ENCODE data around the gene EME2. TPM values are rescaled to one million over a fixed set of nuclear protein-coding genes. Genes with fewer than 3 reads are reported as not detected.
A peak's percentile ranks its signal among the peaks of the same experiment; 100 is the strongest.

The EME2 gene
- polyA plus RNA-seq (2013): 3.6 and 4.3 TPM in 2 replicates

GRCh38 chr16:1772362-1772907 lies at the start of gene EME2:
TSS of gene EME2 (plus strand) at chr16:1772810. CDS start at chr16:1773228, 418 bp downstream.
- DNase-seq: peak in 1 of 2 donors; percentile 35
- Histone ChIP-seq H2BK5ac (ENCODE audit: low read depth, low read length, poor library complexity) (peak within 1 kb of the TSS; percentile 90), H4K12ac (ENCODE audit: low read depth, low read length) (peak within 1 kb of the TSS; percentile 91), H3K4me2 (ENCODE audit: low read length) (peak within 1 kb of the TSS; percentile 94), H3K9me3 (ENCODE audit: insufficient read depth, low read depth, low read length) (peaks cover 2% of the 10 kb centered on the region), H3K14ac (ENCODE audit: low read length) (peak within 1 kb of the TSS; percentile 92), H3K79me2 (ENCODE audit: control insufficient read depth, insufficient read depth, low read length, poor library complexity) (peaks cover 15% of the 10 kb centered on the region), H3K4ac (ENCODE audit: low read depth, low read length) (peak within 1 kb of the TSS; percentile 76), H3K9ac (ENCODE audit: low read length) (peak within 1 kb of the TSS; percentile 89), H4K8ac (ENCODE audit: low read depth, low read length) (peak within 1 kb of the TSS; percentile 97), H3K79me1 (ENCODE audit: low read length) (peaks cover 22% of the 10 kb centered on the region), H3K36me3 (ENCODE audit: control insufficient read depth in 1 of 2, insufficient read depth in 2 of 2, low read length in 2 of 2) (peaks cover 46 to 52% of the 10 kb centered on the region in 2 experiments), H2BK120ac (ENCODE audit: insufficient read depth, low read length, poor library complexity) (peak within 1 kb of the TSS; percentile 91), H3K23ac (ENCODE audit: low read length) (no peak within 1 kb of the TSS), H2BK12ac (ENCODE audit: low read length) (peak within 1 kb of the TSS; percentile 51), H3K18ac (ENCODE audit: low read length) (peak within 1 kb of the TSS; percentile 92), H3K4me3 (ENCODE audit: low read depth, low read length) (peak within 1 kb of the TSS; percentile 95), H3K27ac (ENCODE audit: low read depth, low read length) (peak within 1 kb of the TSS; percentile 90), H3K27me3 (ENCODE audit: insufficient read depth, low read length) (no peaks in the 10 kb centered on the region), H2AK5ac (ENCODE audit: low read length) (peak within 1 kb of the TSS; percentile 92), H4K91ac (ENCODE audit: low read depth, low read length) (peak within 1 kb of the TSS; percentile 95), H3K4me1 (ENCODE audit: control insufficient read depth in 1 of 2, insufficient read depth in 2 of 2, low read length in 2 of 2) (peaks cover 10 to 18% of the 10 kb centered on the region in 2 experiments), H2AFZ (ENCODE audit: insufficient read depth, low read length, poor library complexity) (peak within 1 kb of the TSS; percentile 89)
- WGBS (ENCODE audit: extremely low coverage, insufficient coverage, insufficient read length): no CpG with 5 or more reads among the region's 53 CpGs

GRCh38 chr16:1723450-1724147 lies 49.0 kb upstream of the EME2 start:
- H3K9me3 ChIP-seq (ENCODE audit: insufficient read depth, low read depth, low read length): peaks cover 2% of the 10 kb centered on the region
- no peak overlapping the region for H3K27ac ChIP-seq (ENCODE audit: low read depth, low read length)
- H2BK5ac ChIP-seq (ENCODE audit: low read depth, low read length, poor library complexity): no peak overlapping the region
- H2BK120ac ChIP-seq (ENCODE audit: insufficient read depth, low read length, poor library complexity): no peak overlapping the region
- H3K79me1 ChIP-seq (ENCODE audit: low read length): peaks cover 2% of the 10 kb centered on the region
- H3K27me3 ChIP-seq (ENCODE audit: insufficient read depth, low read length): no peaks in the 10 kb centered on the region
- peaks cover 24 to 25% of the 10 kb centered on the region in 2 experiments for H3K36me3 ChIP-seq (ENCODE audit: control insufficient read depth in 1 of 2, insufficient read depth in 2 of 2, low read length in 2 of 2)
- WGBS (ENCODE audit: extremely low coverage, insufficient coverage, insufficient read length): no CpG with 5 or more reads among the region's 6 CpGs
- H3K4me3 ChIP-seq (ENCODE audit: low read depth, low read length): no peak overlapping the region
- no peak overlapping the region for H4K91ac ChIP-seq (ENCODE audit: low read depth, low read length)
- H4K12ac ChIP-seq (ENCODE audit: low read depth, low read length): no peak overlapping the region
- no peaks in the 10 kb centered on the region for H3K79me2 ChIP-seq (ENCODE audit: control insufficient read depth, insufficient read depth, low read length, poor library complexity)
- no peak overlapping the region for H3K14ac ChIP-seq (ENCODE audit: low read length)
- no peak overlapping the region for H3K23ac ChIP-seq (ENCODE audit: low read length)
- H2AK5ac ChIP-seq (ENCODE audit: low read length): no peak overlapping the region
- H4K8ac ChIP-seq (ENCODE audit: low read depth, low read length): no peak overlapping the region
- no peak overlapping the region for H3K4ac ChIP-seq (ENCODE audit: low read depth, low read length)
- no peak overlapping the region for H2BK12ac ChIP-seq (ENCODE audit: low read length)
- H3K9ac ChIP-seq (ENCODE audit: low read length): no peak overlapping the region
- peak; percentile 40 to 83 for DNase-seq
- H3K18ac ChIP-seq (ENCODE audit: low read length): no peak overlapping the region
- no peak overlapping the region for H3K4me2 ChIP-seq (ENCODE audit: low read length)
- no peak overlapping the region for H2AFZ ChIP-seq (ENCODE audit: insufficient read depth, low read length, poor library complexity)
- H3K4me1 ChIP-seq (ENCODE audit: control insufficient read depth in 1 of 2, insufficient read depth in 2 of 2, low read length in 2 of 2): peaks cover 0 to 6% of the 10 kb centered on the region in 2 experiments

GRCh38 chr16:1724491-1724890 lies 48.1 kb upstream of the EME2 start:
- no CpG with 5 or more reads among the region's 12 CpGs for WGBS (ENCODE audit: extremely low coverage, insufficient coverage, insufficient read length)
- no peak overlapping the region for H2BK120ac ChIP-seq (ENCODE audit: insufficient read depth, low read length, poor library complexity)
- H3K79me1 ChIP-seq (ENCODE audit: low read length): peaks cover 2% of the 10 kb centered on the region
- H3K18ac ChIP-seq (ENCODE audit: low read length): no peak overlapping the region
- no peak overlapping the region for H2AK5ac ChIP-seq (ENCODE audit: low read length)
- H3K9me3 ChIP-seq (ENCODE audit: insufficient read depth, low read depth, low read length): peaks cover 2% of the 10 kb centered on the region
- peaks cover 33% of the 10 kb centered on the region in 2 experiments for H3K36me3 ChIP-seq (ENCODE audit: control insufficient read depth in 1 of 2, insufficient read depth in 2 of 2, low read length in 2 of 2)
- H3K4ac ChIP-seq (ENCODE audit: low read depth, low read length): no peak overlapping the region
- H3K27me3 ChIP-seq (ENCODE audit: insufficient read depth, low read length): no peaks in the 10 kb centered on the region
- H2BK12ac ChIP-seq (ENCODE audit: low read length): no peak overlapping the region
- no peaks in the 10 kb centered on the region for H3K79me2 ChIP-seq (ENCODE audit: control insufficient read depth, insufficient read depth, low read length, poor library complexity)
- no peak overlapping the region for H3K4me3 ChIP-seq (ENCODE audit: low read depth, low read length)
- H3K4me2 ChIP-seq (ENCODE audit: low read length): no peak overlapping the region
- H3K4me1 ChIP-seq (ENCODE audit: control insufficient read depth in 1 of 2, insufficient read depth in 2 of 2, low read length in 2 of 2): peaks cover 0 to 6% of the 10 kb centered on the region in 2 experiments
- no peak overlapping the region for H2BK5ac ChIP-seq (ENCODE audit: low read depth, low read length, poor library complexity)
- no peak overlapping the region for H3K9ac ChIP-seq (ENCODE audit: low read length)
- H3K14ac ChIP-seq (ENCODE audit: low read length): no peak overlapping the region
- H3K27ac ChIP-seq (ENCODE audit: low read depth, low read length): no peak overlapping the region
- H4K8ac ChIP-seq (ENCODE audit: low read depth, low read length): no peak overlapping the region
- no peak overlapping the region for H3K23ac ChIP-seq (ENCODE audit: low read length)
- H4K12ac ChIP-seq (ENCODE audit: low read depth, low read length): no peak overlapping the region
- no peak for DNase-seq
- no peak overlapping the region for H4K91ac ChIP-seq (ENCODE audit: low read depth, low read length)
- H2AFZ ChIP-seq (ENCODE audit: insufficient read depth, low read length, poor library complexity): no peak overlapping the region

- peaks cover 2% of the 10 kb centered on the region for H3K9me3 ChIP-seq (ENCODE audit: insufficient read depth, low read depth, low read length)
- DNase-seq: no peak
- no peaks in the 10 kb centered on the region for H3K79me1 ChIP-seq (ENCODE audit: low read length)
- H4K8ac ChIP-seq (ENCODE audit: low read depth, low read length): no peak overlapping the region
- H3K4me1 ChIP-seq (ENCODE audit: control insufficient read depth in 1 of 2, insufficient read depth in 2 of 2, low read length in 2 of 2): peaks cover 0 to 6% of the 10 kb centered on the region in 2 experiments
- no peak overlapping the region for H2BK120ac ChIP-seq (ENCODE audit: insufficient read depth, low read length, poor library complexity)
- H4K91ac ChIP-seq (ENCODE audit: low read depth, low read length): no peak overlapping the region
- H3K79me2 ChIP-seq (ENCODE audit: control insufficient read depth, insufficient read depth, low read length, poor library complexity): no peaks in the 10 kb centered on the region
- no peak overlapping the region for H3K23ac ChIP-seq (ENCODE audit: low read length)
- H3K9ac ChIP-seq (ENCODE audit: low read length): no peak overlapping the region
- no CpG with 5 or more reads among the region's 32 CpGs for WGBS (ENCODE audit: extremely low coverage, insufficient coverage, insufficient read length)
- no peak overlapping the region for H2BK5ac ChIP-seq (ENCODE audit: low read depth, low read length, poor library complexity)
- H3K18ac ChIP-seq (ENCODE audit: low read length): no peak overlapping the region
- no peak overlapping the region for H2BK12ac ChIP-seq (ENCODE audit: low read length)
- no peak overlapping the region for H3K4me2 ChIP-seq (ENCODE audit: low read length)
- peaks cover 36 to 38% of the 10 kb centered on the region in 2 experiments for H3K36me3 ChIP-seq (ENCODE audit: control insufficient read depth in 1 of 2, insufficient read depth in 2 of 2, low read length in 2 of 2)
- H3K27ac ChIP-seq (ENCODE audit: low read depth, low read length): no peak overlapping the region
- H2AFZ ChIP-seq (ENCODE audit: insufficient read depth, low read length, poor library complexity): no peak overlapping the region
- H3K27me3 ChIP-seq (ENCODE audit: insufficient read depth, low read length): no peaks in the 10 kb centered on the region
- H3K4me3 ChIP-seq (ENCODE audit: low read depth, low read length): no peak overlapping the region
- no peak overlapping the region for H3K14ac ChIP-seq (ENCODE audit: low read length)
- H3K4ac ChIP-seq (ENCODE audit: low read depth, low read length): no peak overlapping the region
- no peak overlapping the region for H4K12ac ChIP-seq (ENCODE audit: low read depth, low read length)
- H2AK5ac ChIP-seq (ENCODE audit: low read length): no peak overlapping the region
Measured at GRCh38 chr16:1726661-1727502, 45.7 kb upstream of the EME2 start.

Measured in trophoblast cell (in vitro differentiated cells and primary cell).